CD4-positive, alpha-beta T cell treated with Interleukin-12 subunit alpha and Interleukin-12 subunit beta, for 1 hour (primary cell): ENCODE data around the gene SOHLH2.

Source experiments
- DNase-seq: peaks from one replicate; pipeline ENCODE4 v3.0.0-alpha.2; 2020

Gene SOHLH2

GRCh38 chr13:36183901-36184300, 30.5 kb downstream of the SOHLH2 start:
- no peak for DNase-seq

- DNase-seq, result no peak
Measured at GRCh38 chr13:36175621-36176020, 38.7 kb downstream of the SOHLH2 start.

- no peak for DNase-seq
Measured at GRCh38 chr13:36174923-36175322, 39.4 kb downstream of the SOHLH2 start.

GRCh38 chr13:36173571-36174322, 40.6 kb downstream of the SOHLH2 start:
- DNase-seq, result no peak

- no peak for DNase-seq
Measured at GRCh38 chr13:36166046-36166445, 48.3 kb downstream of the SOHLH2 start.

GRCh38 chr13:36163809-36164308, 50.5 kb downstream of the SOHLH2 start:
- no peak for DNase-seq

- DNase-seq, result no peak
Measured at GRCh38 chr13:36163286-36163685, 51.1 kb downstream of the SOHLH2 start.

GRCh38 chr13:36160297-36160696, 54.1 kb downstream of the SOHLH2 start:
- DNase-seq, result no peak

- DNase-seq, result no peak
Measured at GRCh38 chr13:36158611-36159010, 55.7 kb downstream of the SOHLH2 start.

GRCh38 chr13:36157480-36157879, 56.9 kb downstream of the SOHLH2 start:
- DNase-seq, result no peak

GRCh38 chr13:36154567-36155291, 59.6 kb downstream of the SOHLH2 start:
- no peak for DNase-seq

GRCh38 chr13:36151591-36151990, 62.8 kb downstream of the SOHLH2 start:
- no peak for DNase-seq

GRCh38 chr13:36148446-36148845, 65.9 kb downstream of the SOHLH2 start:
- DNase-seq, result no peak

GRCh38 chr13:36147330-36147729, 67.0 kb downstream of the SOHLH2 start:
- DNase-seq, result no peak

- no peak for DNase-seq
Measured at GRCh38 chr13:36146511-36147269, 67.7 kb downstream of the SOHLH2 start.

GRCh38 chr13:36143738-36144137, 70.6 kb downstream of the SOHLH2 start:
- no peak for DNase-seq

- DNase-seq, result no peak
Measured at GRCh38 chr13:36142735-36143134, 71.6 kb downstream of the SOHLH2 start.

- no peak for DNase-seq
Measured at GRCh38 chr13:36135876-36136275, 78.5 kb downstream of the SOHLH2 start.

GRCh38 chr13:36134632-36135031, 79.7 kb downstream of the SOHLH2 start:
- DNase-seq, result no peak

- DNase-seq, result no peak
Measured at GRCh38 chr13:36133950-36134626, 80.3 kb downstream of the SOHLH2 start.

- DNase-seq, result no peak
Measured at GRCh38 chr13:36132376-36132775, 82.0 kb downstream of the SOHLH2 start.

- DNase-seq, result no peak
Measured at GRCh38 chr13:36131931-36132297, 82.4 kb downstream of the SOHLH2 start.
